ENCODE measurements around the gene RNPEPL1.

DNA sequence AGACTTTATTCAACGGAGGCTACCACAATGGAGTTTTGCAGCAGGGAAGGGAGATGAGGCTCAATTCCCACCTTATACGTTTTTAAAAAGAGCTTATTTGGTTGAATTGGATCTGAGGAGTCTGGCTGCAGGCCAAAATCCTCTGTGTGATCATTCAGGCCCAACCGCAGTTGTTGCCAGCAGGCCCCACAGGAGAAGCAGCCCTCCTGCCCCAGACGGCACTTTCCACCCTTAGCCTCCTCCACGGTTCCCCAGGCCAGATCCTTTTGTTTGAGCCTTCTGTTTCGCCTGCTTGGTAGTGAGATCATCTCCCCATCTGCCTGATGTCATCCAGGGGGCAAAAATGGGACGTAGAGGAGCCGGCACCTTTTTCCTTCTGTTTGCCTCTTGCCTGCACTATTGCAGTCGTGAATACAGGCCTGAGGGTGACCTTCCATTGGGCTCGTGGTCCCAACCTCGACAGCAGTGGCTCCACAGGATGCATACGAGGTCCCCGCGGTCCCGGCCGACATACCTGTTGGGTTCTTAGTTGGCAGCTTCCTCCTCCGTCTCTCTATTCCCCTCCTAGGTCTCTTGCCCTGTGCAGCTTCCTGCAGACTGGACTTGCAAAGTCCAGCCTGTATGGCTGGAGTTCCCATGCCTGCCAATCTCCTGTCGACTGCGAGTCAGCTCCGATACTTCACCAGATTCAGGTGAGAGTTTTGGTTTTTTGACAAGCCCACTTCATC lies 47.7 kb downstream of the RNPEPL1 start:
- TF ChIP-seq EZH2phosphoT487 (IDR thresholded peaks at IDR 0.05; ENCODE audit: low read depth, severe bottlenecking, unreplicated experiment): no peak
- TF ChIP-seq, protein P1, sequence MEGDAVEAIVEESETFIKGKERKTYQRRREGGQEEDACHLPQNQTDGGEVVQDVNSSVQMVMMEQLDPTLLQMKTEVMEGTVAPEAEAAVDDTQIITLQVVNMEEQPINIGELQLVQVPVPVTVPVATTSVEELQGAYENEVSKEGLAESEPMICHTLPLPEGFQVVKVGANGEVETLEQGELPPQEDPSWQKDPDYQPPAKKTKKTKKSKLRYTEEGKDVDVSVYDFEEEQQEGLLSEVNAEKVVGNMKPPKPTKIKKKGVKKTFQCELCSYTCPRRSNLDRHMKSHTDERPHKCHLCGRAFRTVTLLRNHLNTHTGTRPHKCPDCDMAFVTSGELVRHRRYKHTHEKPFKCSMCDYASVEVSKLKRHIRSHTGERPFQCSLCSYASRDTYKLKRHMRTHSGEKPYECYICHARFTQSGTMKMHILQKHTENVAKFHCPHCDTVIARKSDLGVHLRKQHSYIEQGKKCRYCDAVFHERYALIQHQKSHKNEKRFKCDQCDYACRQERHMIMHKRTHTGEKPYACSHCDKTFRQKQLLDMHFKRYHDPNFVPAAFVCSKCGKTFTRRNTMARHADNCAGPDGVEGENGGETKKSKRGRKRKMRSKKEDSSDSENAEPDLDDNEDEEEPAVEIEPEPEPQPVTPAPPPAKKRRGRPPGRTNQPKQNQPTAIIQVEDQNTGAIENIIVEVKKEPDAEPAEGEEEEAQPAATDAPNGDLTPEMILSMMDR (IDR thresholded peaks at IDR 0.05; ENCODE audit: poor library complexity): no peak

Measured in hepatocyte (in vitro differentiated cells).